ENCODE data around the gene NDUFS8.
"Not testable (repeated sequence)": the region's sequence is repeated elsewhere in the genome, so short reads cannot be mapped to it uniquely, and the experiment has no call there.

NDUFS8 gene

DNA sequence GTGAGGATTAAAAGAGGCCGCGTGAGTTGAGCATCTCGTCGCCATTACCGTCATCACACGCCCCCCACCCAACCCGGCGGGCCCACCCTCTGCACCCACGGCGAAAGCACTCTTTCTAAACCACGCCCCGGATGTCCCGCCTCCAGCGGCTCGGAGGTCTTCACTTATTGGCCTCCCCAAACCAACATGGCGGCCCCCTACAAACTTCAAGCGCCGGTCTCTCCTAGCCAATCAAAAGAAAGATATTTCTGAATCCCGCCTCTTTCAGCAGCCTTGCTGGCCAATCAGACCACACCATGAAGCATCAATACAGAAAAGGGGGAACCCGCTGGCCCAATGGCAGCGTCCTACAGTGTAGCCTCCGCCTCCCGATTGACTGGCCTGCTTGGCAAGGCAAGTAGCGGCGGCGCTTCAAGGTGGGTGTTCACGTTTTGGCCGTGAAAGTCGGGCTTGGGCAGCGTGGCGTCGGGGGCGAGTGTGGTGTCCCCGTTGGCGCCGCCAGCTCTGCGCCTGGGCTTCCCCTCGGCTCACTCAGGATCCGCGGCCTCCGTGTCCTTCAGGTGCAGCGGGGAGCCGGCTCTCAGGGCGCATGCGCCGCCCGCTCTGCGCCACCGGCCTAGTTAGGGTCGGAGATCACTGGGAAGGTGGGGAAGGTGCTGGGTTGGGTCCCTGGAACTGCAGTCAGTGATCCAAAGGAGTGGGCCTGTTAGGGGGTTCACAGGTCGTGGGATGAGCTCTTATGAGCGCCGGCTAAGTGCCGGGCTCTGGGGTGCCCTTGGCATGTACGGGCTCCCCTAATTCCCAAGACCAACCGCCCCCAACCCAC, at the start of gene NDUFS8:
Gene NDUFS8 (plus strand): TSS at position 364 of the 826 bp plus-strand sequence. CDS start 1,471 bp downstream, outside the sequence.
- Histone ChIP-seq H3K4me1 (peaks cover 3% of the 10 kb centered on the region), H3K4me2 (ENCODE audit: low read length) (peak within 1 kb of the TSS; percentile 86), H3K9ac (peak within 1 kb of the TSS; percentile 84), H3K36me3 (ENCODE audit: control insufficient read depth, insufficient read depth, low read length) (no peaks in the 10 kb centered on the region), H3K9me3 (ENCODE audit: control insufficient read depth, low read length) (no peaks in the 10 kb centered on the region), H2AFZ (peak within 1 kb of the TSS; percentile 87), H3K27ac (peak within 1 kb of the TSS; percentile 81), H3K79me2 (peaks cover 6% of the 10 kb centered on the region), H3K4me3 (ENCODE audit: low read depth, low read length) (peak within 1 kb of the TSS; percentile 90), H3K27me3 (ENCODE audit: control insufficient read depth, insufficient read depth, low read length) (no peaks in the 10 kb centered on the region)
- TF ChIP-seq, protein P1, sequence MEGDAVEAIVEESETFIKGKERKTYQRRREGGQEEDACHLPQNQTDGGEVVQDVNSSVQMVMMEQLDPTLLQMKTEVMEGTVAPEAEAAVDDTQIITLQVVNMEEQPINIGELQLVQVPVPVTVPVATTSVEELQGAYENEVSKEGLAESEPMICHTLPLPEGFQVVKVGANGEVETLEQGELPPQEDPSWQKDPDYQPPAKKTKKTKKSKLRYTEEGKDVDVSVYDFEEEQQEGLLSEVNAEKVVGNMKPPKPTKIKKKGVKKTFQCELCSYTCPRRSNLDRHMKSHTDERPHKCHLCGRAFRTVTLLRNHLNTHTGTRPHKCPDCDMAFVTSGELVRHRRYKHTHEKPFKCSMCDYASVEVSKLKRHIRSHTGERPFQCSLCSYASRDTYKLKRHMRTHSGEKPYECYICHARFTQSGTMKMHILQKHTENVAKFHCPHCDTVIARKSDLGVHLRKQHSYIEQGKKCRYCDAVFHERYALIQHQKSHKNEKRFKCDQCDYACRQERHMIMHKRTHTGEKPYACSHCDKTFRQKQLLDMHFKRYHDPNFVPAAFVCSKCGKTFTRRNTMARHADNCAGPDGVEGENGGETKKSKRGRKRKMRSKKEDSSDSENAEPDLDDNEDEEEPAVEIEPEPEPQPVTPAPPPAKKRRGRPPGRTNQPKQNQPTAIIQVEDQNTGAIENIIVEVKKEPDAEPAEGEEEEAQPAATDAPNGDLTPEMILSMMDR (IDR thresholded peaks at IDR 0.05), result no peak

DNA sequence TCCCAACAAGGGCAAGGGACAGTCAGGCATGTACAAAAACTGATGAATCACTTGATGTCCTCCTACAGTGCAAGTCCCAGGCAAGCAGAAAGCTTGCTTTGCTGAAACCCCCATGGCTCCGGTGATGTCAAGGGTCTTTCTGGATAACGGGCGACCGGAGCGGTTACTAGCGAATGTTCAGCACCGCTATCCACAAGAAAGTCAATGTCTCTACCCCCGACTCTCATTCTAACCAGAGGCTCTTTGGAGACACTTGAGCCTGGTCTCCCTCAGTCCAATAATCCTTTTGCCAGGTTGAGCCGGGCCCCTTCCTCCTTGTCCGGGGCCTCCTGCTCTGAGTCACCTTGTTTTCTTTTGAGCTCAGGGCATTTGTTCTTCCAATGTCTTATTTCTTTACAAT, 49.3 kb upstream of the NDUFS8 start:
- H3K4me2 ChIP-seq (ENCODE audit: low read length); H3K9me3 ChIP-seq (ENCODE audit: control insufficient read depth, low read length); H3K4me1 ChIP-seq; H3K4me3 ChIP-seq (ENCODE audit: low read depth, low read length); H3K79me2 ChIP-seq; H3K27ac ChIP-seq; H2AFZ ChIP-seq; H3K9ac ChIP-seq; H3K27me3 ChIP-seq (ENCODE audit: control insufficient read depth, insufficient read depth, low read length); H3K36me3 ChIP-seq (ENCODE audit: control insufficient read depth, insufficient read depth, low read length): not testable (repeated sequence)

DNA sequence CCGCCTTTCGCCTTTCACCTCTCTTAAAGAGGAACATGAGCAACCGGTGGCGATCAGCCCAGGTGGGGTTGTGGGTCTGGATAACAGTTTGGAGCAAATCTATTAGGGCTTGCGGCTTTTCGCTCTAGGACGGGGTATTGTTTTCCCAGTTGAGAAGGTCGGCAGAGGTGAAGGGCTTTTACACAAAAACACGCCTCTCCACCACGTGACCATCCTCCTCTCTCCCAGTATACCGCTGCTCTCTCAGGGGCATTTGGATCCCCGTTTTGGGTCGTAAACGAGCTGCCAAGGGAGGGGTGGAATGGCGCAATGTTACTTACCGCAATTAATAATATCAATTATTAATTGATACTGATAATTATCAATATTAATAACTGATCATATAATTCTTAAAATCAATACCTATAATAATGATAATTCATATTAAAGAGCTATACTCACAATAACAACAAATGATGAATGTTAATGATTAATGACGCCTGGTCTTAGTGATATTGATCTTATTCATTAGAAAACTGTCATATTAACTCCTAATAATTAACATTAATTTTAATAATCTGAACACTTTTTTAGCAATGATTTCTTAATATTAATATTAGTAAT, 48.1 kb upstream of the NDUFS8 start:
- H3K27me3 ChIP-seq (ENCODE audit: control insufficient read depth, insufficient read depth, low read length); H3K27ac ChIP-seq; H3K79me2 ChIP-seq; H3K9ac ChIP-seq; H3K4me2 ChIP-seq (ENCODE audit: low read length); H2AFZ ChIP-seq; H3K36me3 ChIP-seq (ENCODE audit: control insufficient read depth, insufficient read depth, low read length); H3K4me1 ChIP-seq; H3K4me3 ChIP-seq (ENCODE audit: low read depth, low read length); H3K9me3 ChIP-seq (ENCODE audit: control insufficient read depth, low read length): not testable (repeated sequence)

DNA sequence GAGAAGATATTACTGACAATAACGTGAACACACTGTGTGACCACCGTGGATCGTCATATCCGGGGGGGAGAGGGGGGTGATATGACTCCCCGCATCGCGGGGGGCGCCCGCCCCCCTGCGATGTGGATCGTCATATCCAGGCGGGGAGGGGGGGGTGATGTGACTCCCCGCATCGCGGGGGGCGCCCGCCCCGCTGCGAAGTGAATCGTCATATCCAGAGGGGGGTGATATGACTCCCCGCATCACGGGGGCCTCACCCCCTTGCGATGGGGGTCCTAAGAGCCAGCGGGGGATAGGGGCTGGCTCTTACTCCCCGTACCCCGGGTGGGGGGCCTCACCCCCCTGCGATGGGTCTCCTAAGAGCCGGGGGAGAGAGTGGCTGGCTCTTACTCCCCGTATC, 46.5 kb upstream of the NDUFS8 start:
- H3K36me3 ChIP-seq (ENCODE audit: control insufficient read depth, insufficient read depth, low read length), result no peaks in the 10 kb centered on the region
- H3K79me2 ChIP-seq, result no peaks in the 10 kb centered on the region
- H3K9me3 ChIP-seq (ENCODE audit: control insufficient read depth, low read length), result no peaks in the 10 kb centered on the region
- no peaks in the 10 kb centered on the region for H3K27me3 ChIP-seq (ENCODE audit: control insufficient read depth, insufficient read depth, low read length)
- H3K27ac ChIP-seq, result no peak overlapping the region
- TF ChIP-seq, protein P1 (IDR thresholded peaks at IDR 0.05), result no peak
- no peak overlapping the region for H2AFZ ChIP-seq
- no peak overlapping the region for H3K9ac ChIP-seq
- H3K4me2 ChIP-seq (ENCODE audit: low read length), result no peak overlapping the region
- peaks cover 6% of the 10 kb centered on the region for H3K4me1 ChIP-seq
- no peak overlapping the region for H3K4me3 ChIP-seq (ENCODE audit: low read depth, low read length)

DNA sequence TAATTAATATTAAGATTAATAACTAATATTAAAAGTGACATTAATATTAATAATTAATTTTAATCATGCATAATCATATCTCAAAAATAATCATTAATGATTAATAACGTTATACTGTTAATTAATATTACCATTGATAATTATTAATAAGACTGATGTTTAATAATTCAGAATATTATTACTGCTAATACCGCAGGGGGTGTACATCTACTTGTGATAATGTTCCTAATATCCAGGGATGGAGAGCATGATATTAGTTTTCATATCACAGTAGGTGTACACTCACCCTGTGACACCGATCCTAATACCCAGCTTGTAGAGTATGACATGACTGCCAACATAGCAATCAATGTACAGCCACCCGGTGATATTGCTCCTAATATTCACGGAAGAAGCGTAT, 45.2 kb upstream of the NDUFS8 start:
- H3K79me2 ChIP-seq; H2AFZ ChIP-seq; H3K27me3 ChIP-seq (ENCODE audit: control insufficient read depth, insufficient read depth, low read length); H3K4me2 ChIP-seq (ENCODE audit: low read length); H3K36me3 ChIP-seq (ENCODE audit: control insufficient read depth, insufficient read depth, low read length); H3K9ac ChIP-seq; H3K4me3 ChIP-seq (ENCODE audit: low read depth, low read length); H3K4me1 ChIP-seq; H3K27ac ChIP-seq; H3K9me3 ChIP-seq (ENCODE audit: control insufficient read depth, low read length): not testable (repeated sequence)

DNA sequence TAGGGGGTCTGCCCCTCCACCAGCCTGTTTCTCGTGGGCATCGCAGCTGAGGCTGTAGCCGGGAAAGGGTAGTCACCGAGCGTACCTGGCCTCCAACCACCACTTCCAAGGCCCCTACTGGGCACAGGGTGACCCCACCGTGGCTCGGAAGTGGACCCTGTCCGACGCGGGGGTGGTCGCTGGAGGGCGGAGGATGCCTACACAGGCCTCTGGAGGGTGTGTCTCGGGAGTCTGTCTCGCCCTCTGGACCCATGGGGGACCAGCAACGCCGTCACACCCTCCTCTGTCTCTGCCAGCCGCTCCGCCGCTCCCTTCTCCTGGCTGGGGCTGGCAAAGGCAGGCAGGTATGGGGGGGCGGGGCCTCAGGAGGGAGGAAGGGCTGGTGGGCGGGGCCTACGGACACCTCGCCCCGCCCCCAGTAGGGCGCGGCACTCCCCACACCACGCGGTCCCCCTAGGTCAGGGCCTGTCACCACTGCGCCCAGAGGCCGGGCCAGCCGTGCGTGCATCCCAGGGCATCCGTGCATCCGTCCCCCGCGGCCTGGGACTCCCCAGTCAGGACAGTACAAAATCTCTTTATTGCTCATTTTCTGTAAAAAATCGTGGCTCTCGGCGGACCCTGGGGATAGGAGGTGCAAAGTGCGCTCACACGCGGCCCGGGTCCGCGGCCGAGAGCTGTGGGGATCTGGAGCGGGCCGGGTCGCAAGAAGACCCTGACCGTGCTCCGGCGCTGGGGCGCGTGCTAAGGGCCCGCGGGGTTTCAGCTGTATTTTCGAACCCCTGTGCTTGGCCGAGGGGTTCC, 39.7 kb upstream of the NDUFS8 start:
- H3K36me3 ChIP-seq (ENCODE audit: control insufficient read depth, insufficient read depth, low read length); H2AFZ ChIP-seq; H3K4me3 ChIP-seq (ENCODE audit: low read depth, low read length); H3K4me1 ChIP-seq; H3K9ac ChIP-seq; H3K27ac ChIP-seq; H3K27me3 ChIP-seq (ENCODE audit: control insufficient read depth, insufficient read depth, low read length); H3K4me2 ChIP-seq (ENCODE audit: low read length); H3K9me3 ChIP-seq (ENCODE audit: control insufficient read depth, low read length); H3K79me2 ChIP-seq: not testable (repeated sequence)

DNA sequence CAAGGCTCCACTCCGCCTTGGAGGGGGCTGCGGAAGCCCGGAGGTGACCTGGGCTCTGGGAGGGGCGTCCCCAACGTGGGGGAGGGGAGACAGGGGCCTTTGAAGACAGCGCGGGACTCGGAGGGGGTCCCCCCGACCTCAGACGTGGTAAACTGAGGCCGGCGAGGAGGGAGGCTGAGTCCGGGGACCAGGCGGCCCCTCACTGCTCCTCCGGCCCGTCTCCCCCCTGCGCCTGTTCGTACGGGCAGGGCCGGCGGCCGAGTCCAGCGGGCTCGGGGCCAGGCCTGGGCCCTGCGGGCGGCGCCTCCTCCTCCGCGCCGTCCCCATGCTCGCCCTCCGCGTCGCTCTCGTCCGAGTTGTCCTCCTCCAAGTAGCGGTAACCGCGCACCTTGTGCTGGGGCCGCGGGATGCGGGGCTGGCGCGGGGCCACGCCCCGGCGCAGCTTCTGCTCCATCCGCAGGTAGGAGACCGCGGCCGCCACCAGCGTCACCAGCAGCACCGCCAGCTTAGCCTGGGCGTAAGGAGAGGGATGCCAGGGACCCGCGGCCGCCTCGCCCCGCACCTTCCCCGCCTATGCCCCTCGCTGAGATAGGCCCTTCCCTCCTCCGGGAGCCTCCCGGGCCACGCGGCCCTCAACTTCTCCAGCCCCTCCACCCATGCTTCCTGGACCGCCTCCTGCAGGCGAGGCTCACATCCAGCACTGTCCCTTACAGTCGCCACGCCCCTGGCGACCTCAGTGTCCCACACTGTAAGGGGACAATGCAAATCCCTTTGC, 38.9 kb upstream of the NDUFS8 start:
- not testable (repeated sequence) for H3K79me2 ChIP-seq; H3K4me2 ChIP-seq (ENCODE audit: low read length); H3K9ac ChIP-seq; H3K4me3 ChIP-seq (ENCODE audit: low read depth, low read length); H3K9me3 ChIP-seq (ENCODE audit: control insufficient read depth, low read length); H3K27me3 ChIP-seq (ENCODE audit: control insufficient read depth, insufficient read depth, low read length); H3K27ac ChIP-seq; H3K4me1 ChIP-seq; H2AFZ ChIP-seq; H3K36me3 ChIP-seq (ENCODE audit: control insufficient read depth, insufficient read depth, low read length)
